OCI-LY3 (cell line): ENCODE data around the gene AVEN.

ENCODE experiments used
- EZH2phosphoT487 ChIP-seq: fragments of 200-600 bp; shearing (Covaris generic); IDR thresholded peaks from 2 replicates; pipeline ENCODE4 v1.6.1; 2018; ENCODE audit warnings: antibody characterized with exemption, mixed run types, low read depth
- TF ChIP-seq, protein P1 (sequence below): fragments of 200-600, 300-600 bp; sonication (generic); IDR thresholded peaks from 2 replicates; pipeline ENCODE4 v1.5.1; 2014; ENCODE audit warnings: antibody characterized with exemption, low read length, low read depth

DNA sequence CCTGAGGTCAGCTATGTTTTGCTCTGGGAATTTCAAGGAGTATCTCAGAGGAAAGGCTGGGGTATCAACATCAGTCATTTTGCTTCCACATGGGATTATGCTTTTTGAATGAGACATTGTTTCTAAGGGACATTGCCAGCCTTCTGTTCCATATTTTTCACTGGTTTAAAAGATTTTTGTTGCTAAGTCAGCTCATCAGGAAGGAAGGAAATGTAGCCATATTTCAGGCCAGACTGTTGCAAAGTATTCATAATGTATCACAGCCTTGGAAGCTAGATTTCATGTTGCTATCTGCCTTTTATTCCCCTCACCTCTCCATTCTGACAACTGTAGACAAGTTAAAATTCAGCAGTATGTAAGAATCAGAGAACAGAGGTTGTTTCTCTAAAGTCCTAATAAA is 131.7 kb downstream of the AVEN start:
- TF ChIP-seq, protein P1, sequence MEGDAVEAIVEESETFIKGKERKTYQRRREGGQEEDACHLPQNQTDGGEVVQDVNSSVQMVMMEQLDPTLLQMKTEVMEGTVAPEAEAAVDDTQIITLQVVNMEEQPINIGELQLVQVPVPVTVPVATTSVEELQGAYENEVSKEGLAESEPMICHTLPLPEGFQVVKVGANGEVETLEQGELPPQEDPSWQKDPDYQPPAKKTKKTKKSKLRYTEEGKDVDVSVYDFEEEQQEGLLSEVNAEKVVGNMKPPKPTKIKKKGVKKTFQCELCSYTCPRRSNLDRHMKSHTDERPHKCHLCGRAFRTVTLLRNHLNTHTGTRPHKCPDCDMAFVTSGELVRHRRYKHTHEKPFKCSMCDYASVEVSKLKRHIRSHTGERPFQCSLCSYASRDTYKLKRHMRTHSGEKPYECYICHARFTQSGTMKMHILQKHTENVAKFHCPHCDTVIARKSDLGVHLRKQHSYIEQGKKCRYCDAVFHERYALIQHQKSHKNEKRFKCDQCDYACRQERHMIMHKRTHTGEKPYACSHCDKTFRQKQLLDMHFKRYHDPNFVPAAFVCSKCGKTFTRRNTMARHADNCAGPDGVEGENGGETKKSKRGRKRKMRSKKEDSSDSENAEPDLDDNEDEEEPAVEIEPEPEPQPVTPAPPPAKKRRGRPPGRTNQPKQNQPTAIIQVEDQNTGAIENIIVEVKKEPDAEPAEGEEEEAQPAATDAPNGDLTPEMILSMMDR: no peak
- TF ChIP-seq EZH2phosphoT487: no peak
